ENCODE data around the gene GALE.

Gene GALE

GRCh38 chr1:23817633-23818032 lies 17.1 kb upstream of the GALE start:
- no peak for DNase-seq (ENCODE audit: low read depth)
- no peak overlapping the region for H3K4me3 ChIP-seq (ENCODE audit: low read length)
- no peak for TF ChIP-seq CTCF (conservative IDR thresholded peaks at IDR 0.05; ENCODE audit: low read length)

GRCh38 chr1:23816906-23817305 lies 16.4 kb upstream of the GALE start:
- no peak overlapping the region for H3K4me3 ChIP-seq (ENCODE audit: low read length)
- no peak for DNase-seq (ENCODE audit: low read depth)
- TF ChIP-seq CTCF (conservative IDR thresholded peaks at IDR 0.05; ENCODE audit: low read length) = no peak

- TF ChIP-seq CTCF (conservative IDR thresholded peaks at IDR 0.05; ENCODE audit: low read length) = no peak
- no peak overlapping the region for H3K4me3 ChIP-seq (ENCODE audit: low read length)
- no peak for DNase-seq (ENCODE audit: low read depth)
These were observed 15.8 kb upstream of the GALE start for GRCh38 chr1:23816361-23816760.

GRCh38 chr1:23814016-23814415 lies 13.5 kb upstream of the GALE start:
- DNase-seq (ENCODE audit: low read depth) = no peak
- no peak overlapping the region for H3K4me3 ChIP-seq (ENCODE audit: low read length)
- TF ChIP-seq CTCF (conservative IDR thresholded peaks at IDR 0.05; ENCODE audit: low read length) = no peak

GRCh38 chr1:23810818-23811540 lies 10.4 kb upstream of the GALE start:
- peak; percentile 61 for TF ChIP-seq CTCF (conservative IDR thresholded peaks at IDR 0.05; ENCODE audit: low read length)
- no peak for DNase-seq (ENCODE audit: low read depth)
- no peak overlapping the region for H3K4me3 ChIP-seq (ENCODE audit: low read length)

- no peak overlapping the region for H3K4me3 ChIP-seq (ENCODE audit: low read length)
- DNase-seq (ENCODE audit: low read depth) = peak; percentile 63
- TF ChIP-seq CTCF (conservative IDR thresholded peaks at IDR 0.05; ENCODE audit: low read length) = peak; percentile 74
These were observed 9.2 kb upstream of the GALE start for GRCh38 chr1:23809751-23810171.

GRCh38 chr1:23807453-23807852 lies 6.9 kb upstream of the GALE start:
- no peak for TF ChIP-seq CTCF (conservative IDR thresholded peaks at IDR 0.05; ENCODE audit: low read length)
- H3K4me3 ChIP-seq (ENCODE audit: low read length) = no peak overlapping the region
- DNase-seq (ENCODE audit: low read depth) = no peak

Measured in AG10803 (cell line).